OCI-LY7 (cell line): ENCODE measurements around the gene ZNF554. TPM values are rescaled to one million over a fixed set of nuclear protein-coding genes. Genes with fewer than 3 reads are reported as not detected.
A peak's percentile ranks its signal among the peaks of the same experiment; 100 is the strongest.

Experiments used
- BruUV-seq: library from RNA; stranded (reverse); fragments of 400-500 nt; replicated peaks from 2 replicates; lab custom pipeline; 2021; lab: Mats Ljungman, UMichigan
- CTCF ChIA-PET: fragments of 300-600 bp; sonication (Branson Sonifier 250); formaldehyde crosslinking; loops from one replicate; lab custom pipeline; 2022; ENCODE audit warnings: antibody characterized with exemption; ENCODE audit not compliant: unreplicated experiment; lab: Charles Lee
- POLR2A ChIA-PET: fragments of 300-600 bp; sonication (Branson Sonifier 250); formaldehyde crosslinking; loops from one replicate; lab custom pipeline; 2022; ENCODE audit warnings: antibody characterized with exemption; lab: Charles Lee
- DNase-seq: peaks from one replicate; pipeline ENCODE4 v3.0.0-alpha.2; 2015; ENCODE audit warnings: low spot score
- H2AFZ ChIP-seq: fragments of 200-600 bp; sonication (generic), shearing (Covaris generic); 2 replicates; pipeline ENCODE4 v1.6.1; 2014; ENCODE audit warnings: mild to moderate bottlenecking, antibody characterized with exemption, low read length, moderate library complexity
- H3K27ac ChIP-seq: fragments of 200-600 bp; sonication (generic); 2 replicates; pipeline ENCODE4 v1.5.1; 2014; ENCODE audit warnings: mixed run types, low read depth, mild to moderate bottlenecking, moderate library complexity, low read length, inconsistent platforms; ENCODE audit not compliant: poor library complexity, severe bottlenecking
- H3K36me3 ChIP-seq: fragments of 200-600 bp; sonication (generic); 2 replicates; pipeline ENCODE4 v1.6.1; 2014; ENCODE audit warnings: mild to moderate bottlenecking, antibody characterized with exemption, low read length, moderate library complexity, mixed read lengths; ENCODE audit not compliant: insufficient read depth
- H3K4me1 ChIP-seq: fragments of 200-600 bp; sonication (generic); 2 replicates; pipeline ENCODE4 v1.5.1; 2014; ENCODE audit warnings: mild to moderate bottlenecking, low read length; ENCODE audit not compliant: insufficient read depth, poor library complexity, severe bottlenecking
- H3K4me2 ChIP-seq: fragments of 200-600 bp; sonication (generic); 2 replicates; pipeline ENCODE4 v1.6.1; 2014; ENCODE audit warnings: mild to moderate bottlenecking, low read length
- H3K4me3 ChIP-seq: fragments of 200-600 bp; sonication (generic); 2 replicates; pipeline ENCODE4 v1.5.1; 2014; ENCODE audit warnings: mild to moderate bottlenecking, low read depth, low read length; ENCODE audit not compliant: poor library complexity, severe bottlenecking
- H3K79me2 ChIP-seq: fragments of 200-600 bp; sonication (generic); 2 replicates; pipeline ENCODE4 v1.6.1; 2016; ENCODE audit warnings: low read depth, mild to moderate bottlenecking, low read length, moderate library complexity, mixed read lengths; ENCODE audit not compliant: insufficient read depth
- H3K9me2 ChIP-seq: fragments of 200-600 bp; sonication (generic); 2 replicates; pipeline ENCODE4 v1.6.1; 2016; ENCODE audit warnings: mild to moderate bottlenecking, low read length, mixed read lengths; ENCODE audit not compliant: insufficient read depth
- H3K9me3 ChIP-seq: fragments of 200-600 bp; sonication (generic); 2 replicates; pipeline ENCODE4 v1.6.1; 2014; ENCODE audit warnings: mild to moderate bottlenecking, mixed run types, low read length, mixed read lengths
- H4K20me1 ChIP-seq: fragments of 200-600 bp; sonication (generic); 2 replicates; pipeline ENCODE4 v1.6.1; 2014; ENCODE audit warnings: mild to moderate bottlenecking, antibody characterized with exemption, low read length, moderate library complexity, mixed read lengths; ENCODE audit not compliant: insufficient read depth
- CTCF ChIP-seq: fragments of 200-600 bp; sonication (generic); conservative IDR thresholded peaks from 2 replicates; pipeline ENCODE4 v1.5.1; 2014; ENCODE audit warnings: mild to moderate bottlenecking, antibody characterized with exemption, low read length, moderate library complexity, mixed read lengths
- EZH2phosphoT487 ChIP-seq: fragments of 200-600 bp; sonication (generic); IDR thresholded peaks from 2 replicates; pipeline ENCODE4 v1.6.1; 2018; ENCODE audit warnings: low read depth, borderline replicate concordance, mild to moderate bottlenecking, mixed run types, antibody characterized with exemption, low read length, moderate library complexity, mixed read lengths
- intact Hi-C: fragments of 100-400 bp; cut with micrococcal nuclease; formaldehyde crosslinking; loops from one replicate; pipeline ENCODE4 v1.10.0; 2022; ENCODE audit not compliant: unreplicated experiment
- total RNA-seq, 2 experiments: library from RNA; depleted of rRNA in 1 of 2; stranded (reverse); fragments of >200 nt in 1 of 2; shearing (Covaris generic) in 1 of 2; gene quantifications; 2 replicates each; pipeline ENCODE4 v1.2.3, GENCODE V29; 2014 to 2022

The ZNF554 gene
- total RNA-seq, 2 experiments from 2014 or later, result 3.9 to 4.4 TPM

DNA sequence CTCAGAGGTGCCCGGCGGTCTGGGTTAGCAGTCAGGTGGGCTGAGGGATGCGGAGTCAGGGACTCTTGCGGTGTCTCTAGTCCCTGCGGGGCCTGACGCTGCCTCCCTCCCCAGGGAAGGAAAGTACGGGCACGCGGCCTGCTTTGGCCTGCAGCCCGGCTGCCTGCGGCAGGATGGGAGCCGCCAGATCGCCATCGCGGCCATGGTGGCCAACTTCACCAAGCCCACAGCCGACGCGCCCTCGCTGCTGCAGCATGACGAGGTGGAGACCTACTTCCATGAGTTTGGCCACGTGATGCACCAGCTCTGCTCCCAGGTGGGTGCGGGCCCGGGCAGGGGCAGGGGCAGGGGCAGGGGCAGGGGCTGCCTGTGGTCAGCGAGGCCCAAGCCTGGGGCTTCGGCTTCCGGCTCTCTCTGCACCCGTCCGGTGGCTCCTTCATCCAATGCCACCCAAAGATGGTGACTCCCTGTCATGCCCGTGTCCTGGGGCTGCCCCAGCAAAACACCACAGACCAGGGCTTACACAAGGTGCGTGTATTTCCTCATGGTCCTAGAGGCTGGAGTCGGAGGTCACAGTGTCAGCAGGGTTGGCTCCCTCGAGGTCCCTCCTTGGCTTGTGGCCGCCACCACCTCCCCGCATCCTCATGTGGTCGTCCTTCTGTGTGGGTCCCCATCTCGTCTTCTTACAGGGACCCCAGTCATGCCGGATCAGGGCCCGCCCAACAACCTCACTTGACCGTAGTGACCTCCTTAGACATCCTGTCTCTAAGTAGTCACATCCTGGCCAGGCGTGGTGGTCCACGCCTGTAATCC is 11.3 kb upstream of the ZNF554 start:
- POLR2A ChIA-PET, result no interaction called here
- H3K4me3 ChIP-seq, result no peak overlapping the region
- no peaks in the 10 kb centered on the region for H4K20me1 ChIP-seq
- H3K27ac ChIP-seq, result no peak overlapping the region
- DNase-seq, result no peak
- H3K9me3 ChIP-seq, result no peaks in the 10 kb centered on the region
- BruUV-seq, result no TSS peak
- H3K36me3 ChIP-seq, result peaks cover 94% of the 10 kb centered on the region
- H3K9me2 ChIP-seq, result no peaks in the 10 kb centered on the region
- no peak overlapping the region for H3K4me2 ChIP-seq
- intact Hi-C loops, result no loop called here
- no peak overlapping the region for H2AFZ ChIP-seq
- H3K79me2 ChIP-seq, result no peaks in the 10 kb centered on the region
- CTCF ChIA-PET, result no interaction called here
- no peaks in the 10 kb centered on the region for H3K4me1 ChIP-seq
- TF ChIP-seq CTCF (no peak), EZH2phosphoT487 (no peak)

DNA sequence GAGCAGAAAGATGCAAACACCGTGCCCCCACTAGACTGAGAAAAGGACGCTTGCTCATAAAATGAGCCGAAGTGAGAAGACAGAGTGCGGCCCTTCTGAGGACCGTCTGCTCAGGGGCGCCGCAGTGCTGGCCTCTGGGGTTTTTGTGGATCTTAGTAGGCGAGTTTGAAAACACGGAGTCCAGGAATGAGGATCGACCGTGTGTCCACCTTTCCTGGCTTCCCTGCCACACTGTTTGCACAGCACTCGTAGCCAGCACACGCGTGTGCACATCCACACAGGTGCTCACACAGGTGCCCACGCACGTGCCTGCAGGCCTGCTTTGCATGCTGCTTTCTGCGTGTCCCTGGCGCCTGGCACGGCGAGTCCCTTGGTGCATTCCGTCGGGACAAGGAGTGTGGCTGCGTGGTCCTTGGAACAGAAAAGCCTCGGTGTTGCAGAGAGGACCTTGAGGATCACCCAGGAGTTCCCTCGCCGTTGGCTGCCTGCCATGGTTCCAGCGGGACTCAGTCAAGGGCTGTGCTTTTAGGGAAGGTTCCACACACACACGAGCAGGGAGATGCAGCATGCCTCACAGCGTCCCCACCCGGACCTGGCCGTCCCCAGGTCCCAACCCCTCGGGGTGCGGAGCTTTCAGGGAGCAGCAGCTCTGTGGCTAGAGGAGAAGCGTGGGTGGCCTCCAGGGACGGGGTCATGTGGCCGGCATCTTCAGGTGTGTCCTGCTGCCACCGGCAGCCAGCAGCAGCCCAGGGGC is 10.1 kb upstream of the ZNF554 start:
- ChIA-PET CTCF (no interaction called here), POLR2A (no interaction called here)
- TF ChIP-seq EZH2phosphoT487 (no peak), CTCF (no peak)
- Histone ChIP-seq H2AFZ (no peak overlapping the region), H4K20me1 (no peaks in the 10 kb centered on the region), H3K4me3 (no peak overlapping the region), H3K4me2 (no peak overlapping the region), H3K9me2 (no peaks in the 10 kb centered on the region), H3K79me2 (no peaks in the 10 kb centered on the region), H3K27ac (no peak overlapping the region), H3K9me3 (no peaks in the 10 kb centered on the region), H3K4me1 (no peaks in the 10 kb centered on the region), H3K36me3 (peaks cover 95% of the 10 kb centered on the region)
- TSS peak; percentile 41 for BruUV-seq
- DNase-seq, result no peak
- intact Hi-C loops, result no loop called here
